ENCODE results near the gene ZFYVE21.
"Not testable (repeated sequence)": the region's sequence is repeated elsewhere in the genome, so short reads cannot be mapped to it uniquely, and the experiment has no call there.

The ZFYVE21 gene

GRCh38 chr14:103688441-103688840 is 27.2 kb upstream of the ZFYVE21 start:
- DNase-seq, result no peak
- Histone ChIP-seq H3K9ac (ENCODE audit: low read depth, low read length) (no peak overlapping the region), H3K9me3 (ENCODE audit: insufficient read depth, low read length, severe bottlenecking) (no peaks in the 10 kb centered on the region), H3K27ac (ENCODE audit: low read length) (no peak overlapping the region), H2AFZ (ENCODE audit: low read depth, low read length) (no peak overlapping the region), H3K36me3 (ENCODE audit: insufficient read depth, low read length) (peaks cover 88% of the 10 kb centered on the region), H3K4me3 (ENCODE audit: low read depth in 1 of 2, low read length in 2 of 2) (no peak overlapping the region), H4K20me1 (ENCODE audit: insufficient read depth, low read length) (peaks cover 17% of the 10 kb centered on the region), H3K4me2 (ENCODE audit: insufficient read depth, low read length) (no peak overlapping the region), H3K4me1 (ENCODE audit: insufficient read depth, low read length) (no peaks in the 10 kb centered on the region), H3K27me3 (ENCODE audit: insufficient read depth, low read length, poor library complexity) (no peaks in the 10 kb centered on the region), H3K79me2 (ENCODE audit: insufficient read depth, low read length) (peaks cover 2% of the 10 kb centered on the region; the same call in 1 of the 2 replicates)
- ATAC-seq (ENCODE audit: insufficient read depth, low read depth), result no peak
- no peak for TF ChIP-seq EZH2 (IDR thresholded peaks at IDR 0.05; ENCODE audit: borderline replicate concordance, low read depth, low read length, severe bottlenecking)
- no peak for TF ChIP-seq CTCF (IDR thresholded peaks at IDR 0.05; ENCODE audit: borderline replicate concordance, extremely low read depth, low read length, poor library complexity, severe bottlenecking)

- Histone ChIP-seq H3K4me2 (ENCODE audit: insufficient read depth, low read length) (no peak overlapping the region), H3K9ac (ENCODE audit: low read depth, low read length) (no peak overlapping the region), H4K20me1 (ENCODE audit: insufficient read depth, low read length) (peaks cover 17% of the 10 kb centered on the region), H3K27me3 (ENCODE audit: insufficient read depth, low read length, poor library complexity) (no peaks in the 10 kb centered on the region), H2AFZ (ENCODE audit: low read depth, low read length) (no peak overlapping the region), H3K9me3 (ENCODE audit: insufficient read depth, low read length, severe bottlenecking) (no peaks in the 10 kb centered on the region), H3K4me3 (ENCODE audit: low read depth in 1 of 2, low read length in 2 of 2) (no peak overlapping the region), H3K27ac (ENCODE audit: low read length) (no peak overlapping the region), H3K36me3 (ENCODE audit: insufficient read depth, low read length) (peaks cover 90% of the 10 kb centered on the region), H3K79me2 (ENCODE audit: insufficient read depth, low read length) (peaks cover 2% of the 10 kb centered on the region; the same call in 1 of the 2 replicates), H3K4me1 (ENCODE audit: insufficient read depth, low read length) (no peaks in the 10 kb centered on the region)
- TF ChIP-seq CTCF (IDR thresholded peaks at IDR 0.05; ENCODE audit: borderline replicate concordance, extremely low read depth, low read length, poor library complexity, severe bottlenecking), result no peak
- no peak for TF ChIP-seq EZH2 (IDR thresholded peaks at IDR 0.05; ENCODE audit: borderline replicate concordance, low read depth, low read length, severe bottlenecking)
- DNase-seq (no peak), ATAC-seq (ENCODE audit: insufficient read depth, low read depth) (no peak)
Observed at GRCh38 chr14:103688906-103689902, 26.4 kb upstream of the ZFYVE21 start.

- no peaks in the 10 kb centered on the region for H3K9me3 ChIP-seq (ENCODE audit: insufficient read depth, low read length, severe bottlenecking)
- H3K79me2 ChIP-seq (ENCODE audit: insufficient read depth, low read length), result peaks cover 4% of the 10 kb centered on the region; the same call in 1 of the 2 replicates
- H3K4me2 ChIP-seq (ENCODE audit: insufficient read depth, low read length), result no peak overlapping the region
- H3K27me3 ChIP-seq (ENCODE audit: insufficient read depth, low read length, poor library complexity), result no peaks in the 10 kb centered on the region
- no peak overlapping the region for H3K4me3 ChIP-seq (ENCODE audit: low read depth in 1 of 2, low read length in 2 of 2)
- peaks cover 88% of the 10 kb centered on the region for H3K36me3 ChIP-seq (ENCODE audit: insufficient read depth, low read length)
- peaks cover 17% of the 10 kb centered on the region for H4K20me1 ChIP-seq (ENCODE audit: insufficient read depth, low read length)
- TF ChIP-seq CTCF (IDR thresholded peaks at IDR 0.05; ENCODE audit: borderline replicate concordance, extremely low read depth, low read length, poor library complexity, severe bottlenecking) (no peak), EZH2 (IDR thresholded peaks at IDR 0.05; ENCODE audit: borderline replicate concordance, low read depth, low read length, severe bottlenecking) (no peak)
- H3K27ac ChIP-seq (ENCODE audit: low read length), result no peak overlapping the region
- no peak overlapping the region for H2AFZ ChIP-seq (ENCODE audit: low read depth, low read length)
- no peak for ATAC-seq (ENCODE audit: insufficient read depth, low read depth)
- no peak for DNase-seq
- no peak overlapping the region for H3K9ac ChIP-seq (ENCODE audit: low read depth, low read length)
- no peaks in the 10 kb centered on the region for H3K4me1 ChIP-seq (ENCODE audit: insufficient read depth, low read length)
Observed at GRCh38 chr14:103690332-103690731, 25.3 kb upstream of the ZFYVE21 start.

GRCh38 chr14:103691655-103692054 is 24.0 kb upstream of the ZFYVE21 start:
- H3K4me3 ChIP-seq (ENCODE audit: low read depth in 1 of 2, low read length in 2 of 2); H2AFZ ChIP-seq (ENCODE audit: low read depth, low read length); H3K27ac ChIP-seq (ENCODE audit: low read length); H3K9me3 ChIP-seq (ENCODE audit: insufficient read depth, low read length, severe bottlenecking); DNase-seq; H3K27me3 ChIP-seq (ENCODE audit: insufficient read depth, low read length, poor library complexity); H3K4me1 ChIP-seq (ENCODE audit: insufficient read depth, low read length); H3K9ac ChIP-seq (ENCODE audit: low read depth, low read length); ATAC-seq (ENCODE audit: insufficient read depth, low read depth); H3K4me2 ChIP-seq (ENCODE audit: insufficient read depth, low read length); H3K79me2 ChIP-seq (ENCODE audit: insufficient read depth, low read length): not testable (repeated sequence)
- Histone ChIP-seq H4K20me1 (ENCODE audit: insufficient read depth, low read length) (peaks cover 25% of the 10 kb centered on the region), H3K36me3 (ENCODE audit: insufficient read depth, low read length) (peaks cover 86% of the 10 kb centered on the region)
